DMS 273 treated with DMSO at 0.1 percent for 48 hours (cell line): ENCODE results near the gene KCNN1.
"Not testable (repeated sequence)": the region's sequence is repeated elsewhere in the genome, so short reads cannot be mapped to it uniquely, and the experiment has no call there.

Experiments
- DNase-seq: peaks from one replicate; lab custom pipeline; 2025; lab: John Stamatoyannopoulos, UW

The KCNN1 gene

GRCh38 chr19:17969096-17969792 is 2.3 kb downstream of the KCNN1 start:
- no peak for DNase-seq

- no peak for DNase-seq
Observed at GRCh38 chr19:17972230-17972629, 5.3 kb downstream of the KCNN1 start.

GRCh38 chr19:17973759-17974158 is 6.9 kb downstream of the KCNN1 start:
- DNase-seq = no peak

GRCh38 chr19:17974551-17974950 is 7.6 kb downstream of the KCNN1 start:
- no peak for DNase-seq

- no peak for DNase-seq
Observed at GRCh38 chr19:17975032-17975431, 8.1 kb downstream of the KCNN1 start.

GRCh38 chr19:17977021-17977420 is 10.1 kb downstream of the KCNN1 start:
- DNase-seq = no peak

- DNase-seq = no peak
Observed at GRCh38 chr19:17977488-17977887, 10.6 kb downstream of the KCNN1 start.

- DNase-seq = no peak
Observed at GRCh38 chr19:17981611-17982010, 14.7 kb downstream of the KCNN1 start.

GRCh38 chr19:17982430-17982829 is 15.5 kb downstream of the KCNN1 start:
- no peak for DNase-seq

- no peak for DNase-seq
Observed at GRCh38 chr19:17985037-17985818, 18.3 kb downstream of the KCNN1 start.

GRCh38 chr19:17986569-17986968 is 19.7 kb downstream of the KCNN1 start:
- DNase-seq = not testable (repeated sequence)

- no peak for DNase-seq
Observed at GRCh38 chr19:17988161-17988560, 21.3 kb downstream of the KCNN1 start.

- DNase-seq = no peak
Observed at GRCh38 chr19:17989425-17990094, 22.7 kb downstream of the KCNN1 start.

- no peak for DNase-seq
Observed at GRCh38 chr19:17993076-17993813, 26.3 kb downstream of the KCNN1 start.

GRCh38 chr19:17996826-17997316 is 30.0 kb downstream of the KCNN1 start:
- DNase-seq = no peak

- no peak for DNase-seq
Observed at GRCh38 chr19:17997969-17998826, 31.3 kb downstream of the KCNN1 start.

GRCh38 chr19:17998827-17999150 is 31.9 kb downstream of the KCNN1 start:
- DNase-seq = no peak

GRCh38 chr19:17999684-18000479 is 33.0 kb downstream of the KCNN1 start:
- no peak for DNase-seq

- DNase-seq = no peak
Observed at GRCh38 chr19:18000480-18000914, 33.6 kb downstream of the KCNN1 start.
